HCT116 (cell line): ENCODE measurements around the gene FOXD1. TPM values are rescaled to one million over a fixed set of nuclear protein-coding genes. Genes with fewer than 3 reads are reported as not detected.

Source experiments
- ATAC-seq: fragments of 200-7000 bp; cut with Tn5 transposase; 2 replicates; pipeline ENCODE4 v1.9.1; 2020; ENCODE audit warnings: mild to moderate bottlenecking, moderate library complexity
- BruUV-seq: library from RNA; stranded (reverse); fragments of 400-500 nt; replicated peaks from 2 replicates; lab custom pipeline; 2021; lab: Mats Ljungman, UMichigan
- CTCF ChIA-PET: fragments of 300-600 bp; sonication (Branson Sonifier 250); formaldehyde crosslinking; loops from one replicate; lab custom pipeline; 2021; ENCODE audit warnings: antibody characterized with exemption; lab: Charles Lee
- POLR2A ChIA-PET: fragments of 300-600, 350-600 bp; sonication (Branson Sonifier 250); formaldehyde crosslinking; loops from one replicate; lab custom pipeline; 2021; ENCODE audit warnings: antibody characterized with exemption; lab: Charles Lee
- RAD21 ChIA-PET, 2 experiments: fragments of 300-600 bp; sonication (Branson Sonifier 250); formaldehyde crosslinking; loops; one replicate each; lab custom pipeline; 2023; ENCODE audit warnings: low total read pairs in 2 of 2; ENCODE audit not compliant: uncharacterized antibody in 2 of 2, unreplicated experiment in 2 of 2, low non-redundant PET in 1 of 2; lab: Charles Lee
- DNase-seq: peaks from one replicate; pipeline ENCODE4 v3.0.0-alpha.2; 2010; ENCODE audit warnings: low read depth, low spot score
- H2AFZ ChIP-seq: fragments of 200-600 bp; shearing (Covaris generic), sonication (generic); 2 replicates; pipeline ENCODE4 v1.6.1; 2017; ENCODE audit warnings: low read depth, mixed run types, mixed read lengths, antibody characterized with exemption, low read length; ENCODE audit not compliant: poor library complexity, severe bottlenecking
- H3K27ac ChIP-seq: 2 replicates; pipeline ENCODE4 v1.5.1; 2012; ENCODE audit warnings: low read depth, low read length
- H3K27me3 ChIP-seq: fragments of 200-600 bp; sonication (generic); 2 replicates; pipeline ENCODE4 v1.6.1; 2016; ENCODE audit warnings: mixed run types, low read length, mixed read lengths; ENCODE audit not compliant: insufficient read depth
- H3K36me3 ChIP-seq, 2 experiments: fragments of 200-500 bp in 1 of 2; fragments of 200-600 bp in 1 of 2; sonication (Bioruptor generic) in 1 of 2; sonication (generic) in 1 of 2; 2 replicates each; pipeline versions ENCODE4 v1.5.1 to v1.6.1; 2014 to 2016; ENCODE audit warnings: low read length in 2 of 2, inconsistent platforms in 1 of 2, mixed read lengths in 1 of 2, mixed run types in 1 of 2; ENCODE audit not compliant: insufficient read depth in 2 of 2, control insufficient read depth in 1 of 2
- H3K4me1 ChIP-seq, 2 experiments: fragments of 200-600 bp in 1 of 2; sonication (generic) in 1 of 2; 2 replicates each; pipeline versions ENCODE4 v1.5.1 to v1.6.1; 2012 to 2017; ENCODE audit warnings: low read length in 2 of 2, inconsistent platforms in 1 of 2, mild to moderate bottlenecking in 1 of 2, mixed read lengths in 1 of 2, mixed run types in 1 of 2, moderate library complexity in 1 of 2; ENCODE audit not compliant: insufficient read depth in 2 of 2, control insufficient read depth in 1 of 2
- H3K4me2 ChIP-seq: fragments of 200-600 bp; sonication (generic); 2 replicates; pipeline ENCODE4 v1.6.1; 2017; ENCODE audit warnings: mixed run types, low read length, mixed read lengths
- H3K4me3 ChIP-seq, 2 experiments: fragments of 200-600 bp in 1 of 2; sonication (generic) in 1 of 2; replicated peaks in 1 of 2; 2 replicates each; pipeline ENCODE4 v1.5.1; 2011 to 2016; ENCODE audit warnings: low read length in 2 of 2, control low read depth in 1 of 2, low read depth in 1 of 2, mild to moderate bottlenecking in 1 of 2, mixed read lengths in 1 of 2, mixed run types in 1 of 2
- H3K79me2 ChIP-seq: fragments of 200-600 bp; sonication (generic); 2 replicates; pipeline ENCODE4 v1.6.1; 2017; ENCODE audit warnings: mild to moderate bottlenecking, mixed run types, low read length, moderate library complexity, mixed read lengths; ENCODE audit not compliant: insufficient read depth
- H3K9ac ChIP-seq: fragments of 200-600 bp; sonication (generic); 2 replicates; pipeline ENCODE4 v1.6.1; 2016; ENCODE audit warnings: low read length, mixed read lengths
- H3K9me2 ChIP-seq: fragments of 200-600 bp; sonication (generic), shearing (Covaris generic); 2 replicates; pipeline ENCODE4 v1.6.1; 2017; ENCODE audit warnings: mixed run types, mild to moderate bottlenecking, moderate library complexity; ENCODE audit not compliant: insufficient read depth
- H3K9me3 ChIP-seq, 2 experiments: fragments of 200-500 bp in 1 of 2; fragments of 200-600 bp in 1 of 2; sonication (Bioruptor generic) in 1 of 2; sonication (generic) in 1 of 2; 2 replicates each; pipeline ENCODE4 v1.6.1; 2014 to 2017; ENCODE audit warnings: low read length in 2 of 2, mixed read lengths in 2 of 2, inconsistent platforms in 1 of 2, low read depth in 1 of 2, mild to moderate bottlenecking in 1 of 2, mixed run types in 1 of 2, moderate library complexity in 1 of 2; ENCODE audit not compliant: control insufficient read depth in 1 of 2, insufficient read depth in 1 of 2
- H4K20me1 ChIP-seq: fragments of 200-600 bp; sonication (generic), shearing (Covaris generic); 2 replicates; pipeline ENCODE4 v1.6.1; 2017; ENCODE audit warnings: mixed run types, mild to moderate bottlenecking, moderate library complexity; ENCODE audit not compliant: insufficient read depth
- ATF3 ChIP-seq: IDR thresholded peaks from 2 replicates; pipeline ENCODE4 v1.6.1; 2012
- CBX3 ChIP-seq: IDR thresholded peaks from 2 replicates; pipeline ENCODE4 v1.6.1; 2012; ENCODE audit warnings: low read depth
- CEBPB ChIP-seq: IDR thresholded peaks from 2 replicates; pipeline ENCODE4 v1.6.1; 2012; ENCODE audit warnings: low read depth
- CTCF ChIP-seq, 3 experiments: fragments of 200-600 bp in 1 of 3; sonication (generic) in 1 of 3; IDR thresholded peaks in 2 of 3; conservative IDR thresholded peaks in 1 of 3; 2 replicates each; pipeline ENCODE4 v1.5.1; 2012 to 2017; ENCODE audit warnings: low read depth in 2 of 3, low read length in 2 of 3, antibody characterized with exemption in 1 of 3, borderline replicate concordance in 1 of 3, control low read depth in 1 of 3, mild to moderate bottlenecking in 1 of 3, mixed read lengths in 1 of 3, mixed run types in 1 of 3, moderate library complexity in 1 of 3; ENCODE audit not compliant: insufficient read depth in 1 of 3
- EGR1 ChIP-seq: IDR thresholded peaks from 2 replicates; pipeline ENCODE4 v1.6.1; 2012; ENCODE audit warnings: low read depth
- ELF1 ChIP-seq: IDR thresholded peaks from 2 replicates; pipeline ENCODE4 v1.6.1; 2012; ENCODE audit warnings: low read depth, borderline replicate concordance
- EZH2 ChIP-seq: fragments of 200-600 bp; sonication (generic); IDR thresholded peaks from 2 replicates; pipeline ENCODE4 v1.6.1; 2017; ENCODE audit warnings: antibody characterized with exemption, mixed run types
- EZH2phosphoT487 ChIP-seq: fragments of 200-600 bp; IDR thresholded peaks from 2 replicates; pipeline ENCODE4 v1.6.1; 2018; ENCODE audit warnings: antibody characterized with exemption, borderline replicate concordance
- JUND ChIP-seq: IDR thresholded peaks from 2 replicates; pipeline ENCODE4 v1.6.1; 2012
- MAX ChIP-seq: IDR thresholded peaks from 2 replicates; pipeline ENCODE4 v1.6.1; 2012
- POLR2AphosphoS5 ChIP-seq: IDR thresholded peaks from 2 replicates; pipeline ENCODE4 v1.6.1; 2011; ENCODE audit warnings: mild to moderate bottlenecking, low read depth, low read length, moderate library complexity
- REST ChIP-seq: IDR thresholded peaks from 2 replicates; pipeline ENCODE4 v1.6.1; 2012; ENCODE audit warnings: low read depth
- SIN3A ChIP-seq: IDR thresholded peaks from 2 replicates; pipeline ENCODE4 v1.6.1; 2012; ENCODE audit warnings: low read depth
- SP1 ChIP-seq: IDR thresholded peaks from 2 replicates; pipeline ENCODE4 v1.6.1; 2012; ENCODE audit warnings: low read depth
- SRF ChIP-seq: IDR thresholded peaks from 2 replicates; pipeline ENCODE4 v1.6.1; 2012; ENCODE audit warnings: low read depth
- TCF7L2 ChIP-seq: IDR thresholded peaks from 2 replicates; pipeline ENCODE4 v1.7.0; 2011; ENCODE audit warnings: borderline replicate concordance, inconsistent platforms; ENCODE audit not compliant: insufficient read depth, insufficient read length; ENCODE audit errors: extremely low read depth
- YY1 ChIP-seq: IDR thresholded peaks from 2 replicates; pipeline ENCODE4 v1.6.1; 2011; ENCODE audit warnings: low read length, low read depth, moderate library complexity, mild to moderate bottlenecking; ENCODE audit not compliant: insufficient replicate concordance; ENCODE audit errors: extremely low read depth
- ZBTB33 ChIP-seq: IDR thresholded peaks from 2 replicates; pipeline ENCODE4 v1.6.1; 2011; ENCODE audit warnings: mild to moderate bottlenecking, low read length, moderate library complexity; ENCODE audit not compliant: insufficient replicate concordance; ENCODE audit errors: extremely low read depth
- ZFX ChIP-seq: fragments of 450-650 bp; IDR thresholded peaks from 2 replicates; pipeline ENCODE4 v1.6.1; 2017
- ZNF274 ChIP-seq: fragments of 200-500 bp; sonication (Bioruptor generic); IDR thresholded peaks from 2 replicates; pipeline ENCODE4 v1.6.1; 2014; ENCODE audit warnings: mild to moderate bottlenecking, low read depth, low read length, inconsistent platforms
- intact Hi-C: fragments of 100-400 bp; cut with micrococcal nuclease; formaldehyde crosslinking; loops from 2 replicates; pipeline ENCODE4 v1.10.0; 2022
- total RNA-seq: library from RNA; stranded (reverse); gene quantifications from one replicate; pipeline ENCODE4 v1.2.1, GENCODE V29; 2021; ENCODE audit not compliant: unreplicated experiment

FOXD1 gene
- total RNA-seq, 1 experiment from 2014 or later = 26.8 TPM

GRCh38 chr5:73424556-73424977 lies 24.0 kb downstream of the FOXD1 start:
- Histone ChIP-seq H3K36me3 (no peaks in the 10 kb centered on the region), H3K9me3 (no peaks in the 10 kb centered on the region; a peak in 1 of 4 replicates), H2AFZ (no peak overlapping the region), H4K20me1 (no peaks in the 10 kb centered on the region), H3K9me2 (no peaks in the 10 kb centered on the region), H3K27ac (no peak overlapping the region), H3K79me2 (no peaks in the 10 kb centered on the region), H3K4me3 (no peak overlapping the region), H3K4me1 (no peaks in the 10 kb centered on the region), H3K9ac (no peak overlapping the region), H3K4me2 (no peak overlapping the region), H3K27me3 (no peaks in the 10 kb centered on the region)
- ChIA-PET RAD21 (no interaction called here), POLR2A (no interaction called here), CTCF (no interaction called here)
- DNase-seq = no peak
- ATAC-seq = no peak
- BruUV-seq = no TSS peak
- TF ChIP-seq CTCF (IDR thresholded peaks at IDR 0.05 in 2 of 3, conservative IDR thresholded peaks at IDR 0.05 in 1 of 3; ENCODE audit: borderline replicate concordance in 1 of 3, insufficient read depth in 1 of 3, low read depth in 2 of 3, low read length in 2 of 3) (no peak), ZBTB33 (no peak), YY1 (no peak), EZH2phosphoT487 (no peak), CEBPB (no peak), SP1 (no peak), SRF (no peak), TCF7L2 (no peak), SIN3A (no peak), EZH2 (no peak), REST (no peak), EGR1 (no peak), POLR2AphosphoS5 (no peak), ELF1 (no peak), ZFX (no peak), ZNF274 (no peak), ATF3 (no peak), JUND (no peak), MAX (no peak), CBX3 (no peak)
- intact Hi-C loops = no loop called here
